A549 treated with RU486 at 1 μM for 4 hours (cell line): Measurements from ENCODE around the gene SKIL. TPM values are rescaled to one million over a fixed set of nuclear protein-coding genes. Genes with fewer than 3 reads are reported as not detected.

ENCODE experiments used
- total RNA-seq: library from RNA; stranded (reverse); fragments of 200-300 nt; extraction: Qiagen RNA extraction; gene quantifications from 5 replicates; pipeline ENCODE4 v1.2.3, GENCODE V29; 2022; ENCODE audit warnings: low read depth

Gene SKIL
- 13.4 to 31.9 TPM (median 25.9 TPM) in 5 replicates for total RNA-seq

GRCh38 chr3:170357176-170358041 lies at the start of gene SKIL:
TSS of gene SKIL (plus strand) at chr3:170357715. CDS start at chr3:170360332, 2,617 bp downstream.

GRCh38 chr3:170418422-170419398 lies 61.2 kb downstream of the SKIL start, which contains the start of gene CLDN11:
TSS of gene CLDN11 (plus strand) at chr3:170418868. CDS start at chr3:170419067, 199 bp downstream.

Other genes with a start within 250 kb of the SKIL start
- 13.8 to 16.9 TPM (median 15.3 TPM) in 5 replicates for gene PHC3, start 176.0 kb upstream of the SKIL start, total RNA-seq
- 12.0 to 19.2 TPM (median 15.2 TPM) in 5 replicates for gene PRKCI, start 135.3 kb upstream of the SKIL start, total RNA-seq
- 0.09 to 0.30 TPM (median 0.12 TPM) in 4 of 5 replicates, not detected in the other for gene CLDN11, start 61.2 kb downstream of the SKIL start, total RNA-seq
- gene SLC7A14, start 228.4 kb downstream of the SKIL start, total RNA-seq = not detected in 5 replicates